Upper lobe of left lung (tissue), 4 donors: ENCODE measurements around the gene NFKB1.

Experiments
- CTCF ChIP-seq, 6 experiments: fragments of 450-650 bp in 4 of 6; fragments of 200-600 bp in 2 of 6; sonication (generic) in 2 of 6; IDR thresholded peaks; one replicate each; pipeline ENCODE4 v1.5.1; 2016 to 2019; ENCODE audit warnings: antibody characterized with exemption in 6 of 6
- POLR2AphosphoS5 ChIP-seq, 2 donors: sonication (generic); formaldehyde crosslinking; IDR thresholded peaks; one replicate each; pipeline ENCODE4 v1.5.1; 2017; ENCODE audit warnings: antibody characterized with exemption in 2 of 2

GRCh38 chr4:102623622-102624021, 122.5 kb downstream of the NFKB1 start:
- TF ChIP-seq POLR2AphosphoS5 (IDR thresholded peaks at IDR 0.05), result no peak
- no peak for TF ChIP-seq CTCF (IDR thresholded peaks at IDR 0.05)
